Lower leg skin (tissue), 3 donors: ENCODE results near the gene TNPO3.

ENCODE experiments used
- POLR2A ChIP-seq, 2 donors: fragments of 450-650 bp; IDR thresholded peaks; one replicate each; pipeline ENCODE4 v1.6.1; 2016 to 2017; ENCODE audit warnings: antibody characterized with exemption in 2 of 2, mild to moderate bottlenecking in 1 of 2, moderate library complexity in 1 of 2
- TF ChIP-seq, protein P1 (sequence below), 3 donors: fragments of 450-650 bp; IDR thresholded peaks; one replicate each; pipeline ENCODE4 v1.5.1; 2016; ENCODE audit warnings: antibody characterized with exemption in 3 of 3, mild to moderate bottlenecking in 3 of 3, moderate library complexity in 2 of 3

DNA sequence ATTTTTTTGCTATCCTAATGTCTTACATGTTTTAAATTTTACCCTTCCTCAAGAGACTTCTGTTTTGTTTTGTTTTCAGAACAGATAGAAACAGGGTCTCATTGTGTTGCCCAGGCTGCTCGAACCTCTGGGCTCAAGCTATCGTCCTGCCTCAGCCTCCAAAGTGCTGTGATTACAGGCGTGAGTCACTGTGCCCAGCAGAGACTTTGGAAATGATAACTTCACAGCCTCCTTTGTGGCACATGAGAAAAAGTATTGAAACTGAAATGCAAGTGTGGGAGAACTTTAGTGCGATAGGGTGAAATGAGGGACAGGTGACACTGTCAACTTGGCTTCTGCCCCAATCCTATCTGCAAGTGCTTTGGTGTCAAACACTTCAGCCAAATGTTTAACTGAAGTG is 95.6 kb downstream of the TNPO3 start:
- TF ChIP-seq, protein P1, sequence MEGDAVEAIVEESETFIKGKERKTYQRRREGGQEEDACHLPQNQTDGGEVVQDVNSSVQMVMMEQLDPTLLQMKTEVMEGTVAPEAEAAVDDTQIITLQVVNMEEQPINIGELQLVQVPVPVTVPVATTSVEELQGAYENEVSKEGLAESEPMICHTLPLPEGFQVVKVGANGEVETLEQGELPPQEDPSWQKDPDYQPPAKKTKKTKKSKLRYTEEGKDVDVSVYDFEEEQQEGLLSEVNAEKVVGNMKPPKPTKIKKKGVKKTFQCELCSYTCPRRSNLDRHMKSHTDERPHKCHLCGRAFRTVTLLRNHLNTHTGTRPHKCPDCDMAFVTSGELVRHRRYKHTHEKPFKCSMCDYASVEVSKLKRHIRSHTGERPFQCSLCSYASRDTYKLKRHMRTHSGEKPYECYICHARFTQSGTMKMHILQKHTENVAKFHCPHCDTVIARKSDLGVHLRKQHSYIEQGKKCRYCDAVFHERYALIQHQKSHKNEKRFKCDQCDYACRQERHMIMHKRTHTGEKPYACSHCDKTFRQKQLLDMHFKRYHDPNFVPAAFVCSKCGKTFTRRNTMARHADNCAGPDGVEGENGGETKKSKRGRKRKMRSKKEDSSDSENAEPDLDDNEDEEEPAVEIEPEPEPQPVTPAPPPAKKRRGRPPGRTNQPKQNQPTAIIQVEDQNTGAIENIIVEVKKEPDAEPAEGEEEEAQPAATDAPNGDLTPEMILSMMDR (IDR thresholded peaks at IDR 0.05), result no peak
- TF ChIP-seq POLR2A (IDR thresholded peaks at IDR 0.05), result no peak
